GM23248 (cell line): Measurements from ENCODE around the gene ZNF236.

Experiments
- EZH2 ChIP-seq: fragments of 200-600 bp; sonication (generic); IDR thresholded peaks from 2 replicates; pipeline ENCODE4 v1.6.1; 2018; ENCODE audit warnings: antibody characterized with exemption, mild to moderate bottlenecking; ENCODE audit not compliant: insufficient read depth, poor library complexity, severe bottlenecking
- EZH2phosphoT487 ChIP-seq: fragments of 200-600 bp; sonication (generic); IDR thresholded peaks from 2 replicates; pipeline ENCODE4 v1.6.1; 2018; ENCODE audit warnings: antibody characterized with exemption, moderate library complexity, mild to moderate bottlenecking, low read depth; ENCODE audit not compliant: insufficient read depth

- TF ChIP-seq EZH2 (no peak), EZH2phosphoT487 (no peak)
These were observed 85.9 kb downstream of the ZNF236 start for GRCh38 chr18:76908277-76908676.
